Natural killer cell (primary cell): ENCODE results near the gene HSPA9. TPM values are rescaled to one million over a fixed set of nuclear protein-coding genes. Genes with fewer than 3 reads are reported as not detected.

Experiments
- ATAC-seq, 3 donors: fragments of 150-1000 bp in 2 of 3; fragments of 200-7000 bp in 1 of 3; cut with Tn5 transposase; 1 replicate in 1 of 3; 2 replicates in 2 of 3; pipeline ENCODE4 v1.10.0; 2021; ENCODE audit warnings: mild to moderate bottlenecking in 2 of 3, moderate library complexity in 2 of 3
- DNase-seq, 2 donors: peaks; one replicate each; pipeline versions ENCODE4 v3.0.0 to v3.0.0-alpha.2; 2013 to 2021; ENCODE audit warnings: mixed read lengths in 1 of 2
- H3K27ac ChIP-seq: one replicate; pipeline ENCODE4 v1.5.1; 2013; ENCODE audit warnings: mild to moderate bottlenecking, low read length
- H3K27me3 ChIP-seq: one replicate; pipeline ENCODE4 v1.6.1; 2013; ENCODE audit warnings: low read length; ENCODE audit not compliant: control insufficient read depth, insufficient read depth
- H3K36me3 ChIP-seq: one replicate; pipeline ENCODE4 v1.6.1; 2013; ENCODE audit warnings: low read length; ENCODE audit not compliant: control insufficient read depth, insufficient read depth
- H3K4me1 ChIP-seq: one replicate; pipeline ENCODE4 v1.6.1; 2013; ENCODE audit warnings: low read length; ENCODE audit not compliant: control insufficient read depth, insufficient read depth
- H3K4me3 ChIP-seq: one replicate; pipeline ENCODE4 v1.5.1; 2013; ENCODE audit warnings: low read length
- H3K9me3 ChIP-seq: one replicate; pipeline ENCODE4 v1.6.1; 2013; ENCODE audit warnings: low read length; ENCODE audit not compliant: control insufficient read depth, insufficient read depth
- H3K27ac Mint-ChIP-seq, 2 donors: one replicate each; pipeline ENCODE4 v1.8.0; 2022; ENCODE audit warnings: mild to moderate bottlenecking in 2 of 2, mixed read lengths in 2 of 2, moderate library complexity in 1 of 2
- H3K27me3 Mint-ChIP-seq, 2 donors: one replicate each; pipeline ENCODE4 v1.8.0; 2022; ENCODE audit warnings: low read depth in 2 of 2, mixed read lengths in 2 of 2
- H3K36me3 Mint-ChIP-seq: one replicate; pipeline ENCODE4 v1.8.0; 2022; ENCODE audit warnings: mixed read lengths
- H3K4me1 Mint-ChIP-seq, 2 donors: one replicate each; pipeline ENCODE4 v1.8.0; 2022; ENCODE audit warnings: mixed read lengths in 2 of 2
- H3K4me3 Mint-ChIP-seq: one replicate; pipeline ENCODE4 v1.8.0; 2022; ENCODE audit warnings: mild to moderate bottlenecking, moderate library complexity, mixed read lengths
- H3K9me3 Mint-ChIP-seq, 2 donors: one replicate each; pipeline ENCODE4 v1.8.0; 2022; ENCODE audit warnings: mixed read lengths in 2 of 2
- CTCF ChIP-seq: fragments of 200-600 bp; IDR thresholded peaks from one replicate; pipeline ENCODE4 v1.8.0; 2022; ENCODE audit warnings: antibody characterized with exemption
- WGBS: methylation state at CpG from one replicate; pipeline ENCODE4 v1.1.7; 2013; ENCODE audit warnings: missing lambda C conversion rate; ENCODE audit not compliant: insufficient coverage; 5-methylcytosine and 5-hydroxymethylcytosine counted together
- intact Hi-C: fragments of 100-400 bp; cut with micrococcal nuclease; formaldehyde crosslinking; loops from one replicate; pipeline ENCODE4 v1.14.2; 2022
- total RNA-seq, 4 donors: library from RNA; stranded (reverse); fragments of 120-200 nt in 1 of 4; gene quantifications; one replicate each; pipeline versions ENCODE4 v1.2.3 to v1.2.4, GENCODE V29; 2013 to 2022

The HSPA9 gene
- total RNA-seq, 3 donors from 2014 or later (not counting 1 experiment from before 2014, with no cell fraction given): 272 to 308 (median 308) TPM

- under 1% methylated on average over 70 of the region's 70 CpGs for WGBS
- no peak for TF ChIP-seq CTCF
- Mint-ChIP-seq H3K36me3 (no peaks in the 10 kb centered on the region), H3K4me3 (peak within 1 kb of the TSS; percentile 100), H3K4me1 (peaks cover 71 to 72% of the 10 kb centered on the region in 2 donors), H3K9me3 (no peaks in the 10 kb centered on the region), H3K27ac (peak within 1 kb of the TSS; percentile 98 to 100), H3K27me3 (no peaks in the 10 kb centered on the region)
- H3K4me1 ChIP-seq: peaks cover 32% of the 10 kb centered on the region
- no peaks in the 10 kb centered on the region for H3K9me3 ChIP-seq
- peak within 1 kb of the TSS; percentile 98 for H3K27ac ChIP-seq
- peak within 1 kb of the TSS; percentile 98 for H3K4me3 ChIP-seq
- peaks cover 7% of the 10 kb centered on the region for H3K36me3 ChIP-seq
- ATAC-seq (peak; percentile 86 to 97 (median 87)), DNase-seq (peak; percentile 99 to 100)
- H3K27me3 ChIP-seq: no peaks in the 10 kb centered on the region
- intact Hi-C loops: loop anchor here (1.0 to 10.0 kb wide), 5 partner anchors 22 to 190 kb away; partner anchors contain the start of genes HSPA9 and KDM3B
These were observed 32.1 kb downstream of the HSPA9 start, which contains the start of gene ETF1 for GRCh38 chr5:138542956-138543729. Gene ETF1 (minus strand): TSS chr5:138543236. CDS start chr5:138542918, 318 bp downstream.

DNA sequence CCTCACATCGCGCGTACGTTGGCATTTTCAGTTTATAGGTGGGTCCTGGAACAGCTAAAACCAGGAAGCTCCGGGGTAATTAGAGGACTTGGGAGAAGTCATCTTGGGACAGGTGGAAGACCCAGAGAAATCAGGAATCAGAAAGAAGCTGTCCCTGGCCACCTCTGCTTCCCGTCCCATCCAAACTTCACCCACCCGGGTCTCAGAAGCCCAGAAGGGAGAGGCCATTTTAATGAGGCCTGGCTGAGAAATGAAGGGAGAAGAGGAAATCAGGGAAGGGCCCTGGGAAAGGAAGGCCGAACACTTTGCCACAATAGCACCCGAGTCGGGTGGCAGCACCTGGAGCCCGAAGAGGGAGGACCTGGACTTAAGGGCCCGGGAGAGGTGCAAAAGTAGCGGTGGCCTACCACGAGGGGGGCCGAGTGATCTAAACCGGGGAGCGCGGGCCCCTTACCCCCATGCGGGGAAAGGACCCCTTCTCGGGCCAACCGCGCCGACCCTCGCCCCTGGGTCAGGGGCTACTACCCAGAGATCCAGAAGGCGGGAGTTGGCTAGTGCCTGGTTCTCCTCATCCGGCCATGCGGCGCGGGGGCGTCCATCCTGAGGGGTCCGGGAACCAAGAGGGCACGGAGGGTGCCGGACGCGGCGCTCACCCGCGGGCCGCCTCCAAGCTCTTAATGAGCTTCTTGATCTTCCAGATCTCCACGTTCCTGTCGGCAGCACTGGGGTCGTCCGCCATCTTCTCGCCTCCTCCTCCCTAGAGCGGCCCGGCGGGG, 32.8 kb downstream of the HSPA9 start:
- Mint-ChIP-seq H3K27me3 (no peaks in the 10 kb centered on the region), H3K4me1 (peaks cover 67 to 68% of the 10 kb centered on the region in 2 donors), H3K27ac (peak overlapping the region; percentile 98 to 100), H3K4me3 (peak overlapping the region; percentile 100), H3K36me3 (no peaks in the 10 kb centered on the region), H3K9me3 (no peaks in the 10 kb centered on the region)
- intact Hi-C loops: loop anchor here (2.0 to 10.0 kb wide), 2 partner anchors 48 to 190 kb away; partner anchors contain the start of gene KDM3B
- ATAC-seq (no peak), DNase-seq (peak in 1 of 2 donors; percentile 42)
- no peaks in the 10 kb centered on the region for H3K9me3 ChIP-seq
- no peaks in the 10 kb centered on the region for H3K27me3 ChIP-seq
- WGBS: 0% methylated on average over 45 of the region's 47 CpGs
- H3K36me3 ChIP-seq: peaks cover 7% of the 10 kb centered on the region
- TF ChIP-seq CTCF: no peak
- peaks cover 32% of the 10 kb centered on the region for H3K4me1 ChIP-seq
- H3K27ac ChIP-seq: peak overlapping the region; percentile 98
- H3K4me3 ChIP-seq: peak overlapping the region; percentile 98

DNA sequence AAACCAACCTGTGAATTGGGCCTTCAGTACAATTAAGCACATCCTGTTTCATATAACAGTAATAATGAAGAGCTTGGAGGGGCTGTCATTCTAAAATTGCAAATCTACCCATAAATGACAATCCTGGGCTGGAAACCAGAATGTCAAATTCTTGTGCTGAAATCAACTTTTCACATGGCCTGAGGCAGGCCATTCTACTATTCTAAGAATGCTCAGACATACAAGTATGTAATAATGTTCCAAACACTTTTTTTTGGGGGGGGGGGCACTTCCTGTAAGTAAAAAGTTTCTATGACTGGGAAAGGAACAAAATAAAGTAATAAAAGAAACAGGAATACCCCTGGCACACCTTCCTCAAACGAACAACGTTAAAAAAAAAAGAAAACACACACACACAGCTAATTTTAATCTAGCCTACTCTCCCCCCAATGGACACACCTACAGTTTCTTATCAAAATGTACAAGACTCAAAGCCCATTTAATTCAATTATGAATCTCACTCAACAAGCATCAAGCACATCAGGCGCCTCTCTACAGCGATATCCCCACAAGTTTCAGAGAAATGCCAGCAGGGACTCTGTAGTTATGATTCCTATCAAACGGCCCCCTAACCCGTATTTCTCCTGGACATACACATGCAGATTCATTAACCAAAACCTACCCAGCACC, 33.6 kb downstream of the HSPA9 start:
- TF ChIP-seq CTCF: no peak
- intact Hi-C loops: loop anchor here (2.0 to 10.0 kb wide), 2 partner anchors 47 to 189 kb away; partner anchors contain the start of gene KDM3B
- no peaks in the 10 kb centered on the region for H3K27me3 Mint-ChIP-seq

More for the DNA sequence above, 33.6 kb downstream of the HSPA9 start:
- WGBS: 10% methylated on average over 6 of the region's 6 CpGs
- Histone ChIP-seq H3K27ac (peak overlapping the region; percentile 98), H3K9me3 (no peaks in the 10 kb centered on the region), H3K36me3 (peaks cover 7% of the 10 kb centered on the region), H3K4me3 (peak overlapping the region; percentile 98), H3K4me1 (peaks cover 29% of the 10 kb centered on the region), H3K27me3 (no peaks in the 10 kb centered on the region)
- H3K36me3 Mint-ChIP-seq: no peaks in the 10 kb centered on the region
- peaks cover 74 to 75% of the 10 kb centered on the region in 2 donors for H3K4me1 Mint-ChIP-seq
- H3K27ac Mint-ChIP-seq: peak overlapping the region; percentile 98 to 100
- DNase-seq (no peak), ATAC-seq (no peak)
- H3K9me3 Mint-ChIP-seq: no peaks in the 10 kb centered on the region
- H3K4me3 Mint-ChIP-seq: peak overlapping the region; percentile 100
